Activated CD4-positive, alpha-beta T cell treated with anti-CD3 and anti-CD28 coated beads for 1 hour (primary cell): Measurements from ENCODE around the gene MED31.

Experiments used
- DNase-seq: peaks from one replicate; pipeline ENCODE4 v3.0.0-alpha.2; 2020

Gene MED31

GRCh38 chr17:6651919-6652452 is 581 bp upstream of the MED31 start:
- DNase-seq, result no peak

DNA sequence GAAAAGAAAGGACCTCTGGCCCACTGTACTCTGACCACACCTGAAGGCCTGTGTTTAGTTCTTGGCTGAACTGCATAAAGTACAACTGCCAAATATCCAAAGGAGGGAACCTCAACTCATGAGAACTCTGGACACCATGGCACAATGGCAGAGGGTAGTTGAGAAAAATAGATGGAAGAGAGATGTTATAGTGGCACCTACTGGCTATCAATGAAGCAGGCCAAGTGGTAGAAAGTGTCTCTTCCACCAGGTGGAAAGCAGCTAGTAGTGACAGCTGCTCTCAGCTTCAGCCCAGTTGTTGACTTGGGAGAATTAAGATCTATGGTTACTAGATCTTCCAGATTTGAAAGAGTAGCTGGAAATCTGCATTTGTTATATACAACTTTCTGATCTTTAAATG is 3.2 kb downstream of the MED31 start:
- DNase-seq, result no peak

DNA sequence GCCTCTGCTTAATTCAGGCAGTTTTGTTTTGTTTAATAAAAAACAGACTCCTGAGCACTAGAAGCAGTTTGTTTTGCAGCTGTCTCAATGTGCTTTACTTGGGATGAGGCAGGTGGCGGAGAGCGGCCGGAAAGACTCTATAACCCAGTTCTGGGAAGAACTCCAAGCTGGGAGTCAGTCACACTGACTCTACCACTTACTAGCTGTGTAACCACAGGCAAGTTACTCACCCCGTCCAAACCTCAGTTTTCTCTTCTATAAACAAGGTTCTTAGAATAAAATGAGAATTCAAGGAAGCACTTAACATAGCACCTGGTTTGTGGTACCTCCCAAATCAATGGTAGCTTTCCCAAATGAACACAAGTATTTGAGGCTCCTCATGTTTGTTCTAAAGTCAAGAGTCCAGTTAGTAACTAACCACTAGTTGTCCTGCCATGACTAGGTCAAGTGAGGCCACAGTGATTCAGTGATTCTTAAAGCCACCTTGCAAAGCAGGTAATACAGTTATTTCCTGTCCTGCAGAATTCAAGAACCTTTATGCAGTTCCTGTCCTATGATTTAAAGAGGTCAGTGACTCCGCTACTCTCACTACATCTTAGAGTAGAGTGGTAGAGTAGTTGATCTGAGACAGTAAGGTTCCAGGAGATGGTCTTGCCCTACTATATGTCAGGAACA is 7.8 kb downstream of the MED31 start:
- no peak for DNase-seq

DNA sequence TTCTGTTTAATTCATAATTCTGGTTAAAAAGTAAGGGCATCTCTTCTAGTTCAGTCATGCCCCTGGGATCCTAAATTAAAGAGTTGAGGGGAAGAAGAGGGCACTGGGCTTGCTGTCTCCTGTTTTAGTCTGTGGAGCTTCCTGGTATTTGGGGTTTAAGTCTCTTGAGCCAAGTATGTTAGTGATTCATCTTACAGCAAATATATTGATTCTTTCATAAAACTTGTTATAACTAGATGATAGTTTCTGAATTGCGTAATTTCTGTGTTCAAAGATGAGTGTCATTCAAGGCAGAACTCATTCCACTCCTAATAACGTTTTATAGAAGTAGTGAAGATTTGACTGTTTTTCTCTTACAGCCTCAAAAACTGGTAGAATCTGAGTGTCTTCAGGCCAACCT is 8.8 kb downstream of the MED31 start:
- no peak for DNase-seq

DNA sequence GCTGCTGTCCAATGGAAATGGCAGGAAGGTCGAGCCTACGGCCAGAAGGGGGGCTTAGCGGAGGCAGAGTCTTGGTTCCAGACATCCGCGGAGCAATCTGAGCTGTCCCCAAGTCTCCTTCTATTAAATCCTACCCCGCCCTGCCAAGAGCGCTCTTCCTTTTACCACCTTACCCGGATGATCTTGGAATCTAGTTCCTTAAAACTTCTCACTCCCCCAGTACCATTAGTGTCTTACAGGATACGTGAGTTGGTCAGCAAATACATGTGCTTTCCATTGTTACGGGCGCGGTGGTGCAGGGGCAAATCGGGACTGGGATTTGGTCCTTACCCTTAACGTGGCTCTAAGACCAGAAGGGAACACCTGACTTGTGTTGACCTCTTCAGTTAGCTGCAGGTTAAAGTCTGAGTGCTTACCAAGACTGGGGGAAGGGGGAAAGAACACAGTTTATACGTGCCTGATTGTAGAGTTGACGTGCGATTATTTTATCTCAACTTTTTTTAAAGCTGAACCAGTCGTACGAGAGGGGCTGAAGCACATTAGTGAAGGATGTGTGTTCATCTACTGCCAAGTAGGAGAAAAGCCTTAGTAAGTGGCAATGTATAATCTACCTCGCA is 10.1 kb downstream of the MED31 start:
- no peak for DNase-seq

DNA sequence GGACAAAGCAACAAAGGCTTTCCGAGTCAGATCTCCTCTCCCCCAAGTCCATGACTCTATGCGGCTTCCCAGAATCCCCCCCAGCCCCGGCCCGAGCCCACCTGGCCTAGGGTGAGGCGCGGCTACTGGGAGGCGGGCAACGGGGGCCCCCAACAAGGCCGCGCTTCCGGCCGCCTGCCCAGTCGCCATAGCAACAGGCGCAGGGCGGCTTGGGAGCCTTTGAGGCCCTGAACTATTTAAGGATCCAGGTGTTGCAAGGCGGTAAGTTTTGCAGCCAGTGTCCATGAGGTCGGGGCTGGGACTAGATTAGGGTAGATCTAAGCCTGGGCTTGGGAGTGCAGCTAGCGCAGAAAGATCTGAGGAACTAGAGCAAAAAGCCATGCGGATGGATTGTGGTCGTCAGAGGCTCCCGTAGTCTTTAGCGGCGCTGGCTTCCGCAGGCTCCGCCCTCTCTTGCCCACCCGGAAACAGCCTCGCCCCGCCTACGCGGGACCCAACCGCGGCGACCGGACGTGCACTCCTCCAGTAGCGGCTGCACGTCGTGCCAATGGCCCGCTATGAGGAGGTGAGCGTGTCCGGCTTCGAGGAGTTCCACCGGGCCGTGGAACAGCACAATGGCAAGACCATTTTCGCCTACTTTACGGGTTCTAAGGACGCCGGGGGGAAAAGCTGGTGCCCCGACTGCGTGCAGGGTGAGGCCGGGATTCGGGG is 10.7 kb downstream of the MED31 start, which contains the start of the genes KIAA0753 and TXNDC17:
TSS of gene KIAA0753 (minus strand) at position 176 of the 711 bp plus-strand sequence. CDS start 5,608 bp downstream, outside the sequence.
TSS of gene TXNDC17 (plus strand) at position 525 of the 711 bp plus-strand sequence. CDS start at position 548, 23 bp downstream.
- DNase-seq, result peak; percentile 76

DNA sequence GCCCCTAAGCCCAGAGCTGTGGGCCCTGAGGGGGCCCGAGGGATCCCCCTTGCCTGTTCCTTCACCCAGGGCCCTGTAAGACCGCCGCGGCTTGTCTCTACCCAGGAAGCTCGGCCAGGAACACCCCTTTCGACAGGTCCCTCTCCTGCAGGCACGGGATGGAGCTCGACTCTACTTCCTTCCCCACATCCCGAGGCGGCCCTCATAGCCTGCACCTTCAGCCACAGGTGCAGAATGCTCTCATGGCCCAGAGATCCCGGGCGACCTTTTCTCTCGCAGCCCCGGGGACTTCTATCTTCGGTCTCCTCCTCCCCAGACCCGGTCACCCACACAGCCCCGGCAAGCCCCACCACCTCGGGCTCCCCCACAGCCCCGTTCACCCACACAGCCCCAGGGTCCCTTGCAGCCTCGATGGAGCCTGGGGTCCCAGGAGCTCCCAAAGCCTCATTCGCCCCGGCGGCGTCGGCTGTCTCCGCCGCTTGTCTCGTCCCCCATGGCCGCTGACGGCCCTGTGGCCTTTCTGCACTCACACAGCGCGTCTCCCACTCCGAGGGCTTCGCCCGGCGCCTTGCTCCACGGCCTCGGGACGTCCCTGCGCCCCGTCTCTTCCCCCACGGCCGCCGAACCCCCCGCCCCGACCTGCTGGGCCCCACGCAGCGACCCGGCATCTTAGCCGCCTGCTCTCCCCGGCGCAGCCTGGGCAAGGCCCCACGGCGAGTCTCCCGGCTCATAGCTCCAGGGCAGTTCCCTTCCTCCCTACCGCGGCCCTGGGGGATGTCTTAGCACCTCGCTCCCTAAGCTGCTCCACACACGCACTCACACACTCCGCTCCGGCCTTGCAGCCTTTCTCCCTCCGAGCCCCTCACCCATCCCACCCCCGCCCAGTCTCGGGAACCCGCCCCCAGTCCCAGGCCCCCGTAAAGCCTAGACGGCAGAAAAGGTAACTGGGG is 11.5 kb downstream of the MED31 start:
- DNase-seq, result no peak

DNA sequence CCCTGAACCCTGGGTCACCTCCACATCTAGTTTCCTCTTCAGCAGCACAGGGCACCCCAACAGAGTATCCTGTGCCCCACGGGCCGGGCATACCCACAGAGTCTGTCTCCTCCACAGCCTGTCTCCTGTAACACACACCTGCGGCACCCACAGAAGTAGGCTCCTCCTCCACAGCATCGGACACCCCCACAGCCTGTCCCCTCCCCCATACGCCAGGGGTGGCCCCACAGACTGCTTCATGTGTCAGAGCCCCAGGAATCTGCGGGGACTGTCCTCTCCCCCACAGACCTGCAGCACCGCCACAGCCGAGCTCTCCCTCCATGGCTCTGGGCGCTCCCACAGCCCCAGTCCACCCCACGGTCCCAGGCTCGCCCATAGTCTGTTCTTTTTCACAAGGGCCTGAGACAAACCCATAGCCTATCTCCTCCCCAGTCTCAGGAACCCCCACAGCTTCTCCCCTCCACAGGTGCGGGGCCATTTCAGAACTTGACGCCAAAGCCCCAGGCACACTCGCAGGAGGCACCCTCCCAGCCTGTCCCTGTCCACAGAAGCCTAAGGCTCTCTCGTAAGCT is 12.3 kb downstream of the MED31 start:
- DNase-seq, result no peak

- no peak for DNase-seq
These were observed 13.1 kb downstream of the MED31 start for GRCh38 chr17:6638046-6638908.

- DNase-seq, result no peak
These were observed 14.0 kb downstream of the MED31 start for GRCh38 chr17:6637458-6637840.

DNA sequence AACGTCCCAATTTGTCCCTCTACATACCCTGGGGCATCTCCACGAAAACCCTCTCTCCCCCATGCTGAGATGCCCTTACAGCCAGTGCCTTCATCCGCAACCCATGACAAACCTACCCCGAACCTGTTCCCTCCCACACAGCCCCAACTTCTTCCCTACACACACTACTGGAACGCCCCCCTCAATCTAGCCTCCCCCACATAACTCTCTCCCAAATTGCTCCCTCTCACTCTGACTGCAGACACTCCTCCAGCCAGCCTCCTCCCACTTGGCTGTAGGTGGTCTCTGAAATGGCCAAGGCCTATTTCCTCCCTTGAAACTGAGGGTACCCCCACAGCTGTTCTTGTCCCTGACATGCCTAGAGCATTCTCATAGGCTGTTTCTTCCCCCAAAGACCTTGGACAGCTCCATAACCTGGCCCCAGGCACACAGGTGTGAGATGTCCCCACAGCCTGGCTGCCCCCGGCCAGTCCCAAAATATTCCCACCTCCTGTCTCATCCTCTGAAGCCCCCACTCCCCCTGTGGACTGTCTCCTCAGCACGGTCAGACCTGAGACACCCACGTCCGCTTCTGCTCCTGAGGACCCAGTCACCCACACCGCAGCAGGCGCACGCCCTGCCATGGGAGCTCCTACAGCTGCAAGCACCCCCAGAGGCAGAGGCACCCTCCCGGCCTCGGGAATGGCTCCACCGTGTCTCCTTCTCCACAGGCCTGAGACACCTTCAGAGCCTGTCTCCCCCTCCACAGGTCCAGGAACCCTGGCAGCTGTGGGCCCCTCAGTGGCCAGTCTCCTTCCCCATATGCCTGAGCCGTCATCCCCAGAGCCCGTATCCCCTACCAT is 14.6 kb downstream of the MED31 start:
- DNase-seq, result no peak

DNA sequence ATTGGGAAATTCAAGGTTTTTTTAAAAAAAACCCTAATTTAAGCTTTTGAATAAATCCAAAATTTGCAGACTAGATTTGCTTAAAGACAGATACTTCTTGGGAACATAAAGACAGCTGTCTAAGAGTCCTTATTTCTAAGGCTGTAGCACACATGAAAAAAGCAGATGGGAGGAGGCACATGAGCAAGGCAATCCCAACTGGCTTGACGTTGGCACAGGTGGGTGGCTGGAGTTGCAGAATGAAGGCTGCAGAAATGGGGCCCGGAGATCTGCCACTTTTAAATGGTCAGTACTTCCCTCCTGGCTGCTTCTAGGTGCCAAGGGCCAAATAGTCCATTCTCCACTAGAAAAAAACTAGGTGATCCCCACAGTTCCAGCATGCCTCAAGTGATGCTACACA is 15.3 kb downstream of the MED31 start:
- no peak for DNase-seq

DNA sequence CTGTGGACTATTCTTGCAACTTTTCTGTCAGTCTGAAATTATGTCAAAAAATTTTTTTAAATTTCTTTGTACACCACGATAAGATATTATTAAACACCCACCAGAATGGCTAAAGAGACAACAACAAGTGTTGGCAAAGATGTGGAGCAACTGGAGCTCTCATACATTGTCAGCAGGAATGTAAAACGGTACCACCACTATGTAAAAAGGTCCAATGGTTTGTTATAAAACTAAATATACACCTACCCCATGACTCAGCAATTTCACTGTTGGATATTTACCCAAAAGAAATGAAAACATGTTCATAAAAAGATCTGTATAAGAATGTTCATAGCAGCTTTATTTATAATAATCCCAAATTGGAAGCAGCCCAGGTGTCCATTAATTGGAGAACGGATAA is 18.1 kb downstream of the MED31 start:
- no peak for DNase-seq

DNA sequence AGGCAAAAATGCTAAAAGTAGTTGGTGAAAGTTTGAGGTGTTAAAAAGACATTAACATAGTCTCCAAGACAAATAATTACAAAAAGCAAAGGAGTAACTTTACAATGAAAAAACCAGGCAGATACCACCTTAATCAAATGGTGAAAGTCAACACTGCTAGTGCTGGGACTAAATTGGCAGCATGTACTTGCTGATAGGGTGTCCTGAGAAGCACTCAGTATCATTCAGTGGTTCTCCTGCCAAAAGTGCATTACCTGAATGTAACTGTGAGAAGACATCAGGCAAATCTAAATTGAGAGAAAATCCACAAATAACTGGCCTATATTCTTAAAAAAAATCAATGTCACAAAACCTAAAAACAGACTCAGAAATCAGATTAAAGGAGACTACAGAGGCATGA is 18.9 kb downstream of the MED31 start:
- no peak for DNase-seq

DNA sequence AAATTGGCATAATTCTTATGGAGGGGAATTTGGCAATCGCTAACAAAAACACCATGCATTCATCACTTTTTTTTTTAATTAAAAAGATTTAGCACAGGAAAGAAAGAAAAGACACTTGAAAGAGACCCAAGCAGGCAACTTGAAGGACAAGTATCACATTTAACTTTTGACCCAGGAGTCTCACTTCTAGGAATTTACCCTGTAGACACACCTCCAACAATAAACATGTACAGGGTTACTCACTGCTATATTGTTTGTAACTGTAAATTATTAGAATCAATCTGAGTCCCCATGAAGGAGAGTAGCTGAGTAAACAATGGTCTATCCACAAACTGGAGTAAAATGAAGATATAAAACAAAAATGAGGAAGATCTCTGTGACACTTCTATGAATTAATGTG is 21.0 kb downstream of the MED31 start:
- DNase-seq, result no peak

DNA sequence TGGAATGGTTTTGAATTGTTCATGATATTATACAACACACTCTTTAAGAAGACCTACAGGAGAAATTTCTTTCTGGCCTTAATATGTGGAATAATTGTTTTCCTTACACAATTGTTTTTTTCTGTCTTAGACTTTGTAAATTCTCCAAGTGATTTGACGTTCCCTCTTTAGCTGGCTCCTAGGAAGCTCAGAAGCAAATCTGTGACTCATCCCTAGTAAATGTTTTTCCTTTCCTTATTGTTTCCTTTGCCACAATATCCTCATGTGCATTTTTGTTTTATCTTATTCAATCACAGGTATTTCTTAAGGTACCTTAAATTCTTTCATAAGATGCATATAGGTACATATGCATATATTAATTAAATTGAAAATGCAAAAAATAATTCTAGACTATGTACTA is 24.4 kb downstream of the MED31 start:
- DNase-seq, result no peak

DNA sequence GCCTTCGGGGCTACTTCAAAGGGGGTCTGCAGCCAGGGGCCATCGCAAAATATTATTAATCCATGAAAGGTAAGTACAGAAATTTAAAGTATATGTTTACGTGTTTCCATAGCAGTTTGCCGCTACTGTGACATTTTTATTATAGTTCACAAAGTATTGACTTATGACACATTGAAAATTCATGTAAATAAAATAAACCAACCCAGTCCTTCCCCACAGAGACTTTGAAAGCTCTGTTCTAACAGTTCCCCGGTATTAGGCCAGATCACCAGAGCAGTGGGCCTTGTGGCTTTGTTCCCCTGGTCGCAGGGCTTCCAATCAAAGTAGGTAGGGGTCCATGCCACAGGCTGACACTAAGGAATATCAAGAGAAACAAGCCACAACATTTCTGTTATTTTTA is 24.8 kb downstream of the MED31 start:
- no peak for DNase-seq

DNA sequence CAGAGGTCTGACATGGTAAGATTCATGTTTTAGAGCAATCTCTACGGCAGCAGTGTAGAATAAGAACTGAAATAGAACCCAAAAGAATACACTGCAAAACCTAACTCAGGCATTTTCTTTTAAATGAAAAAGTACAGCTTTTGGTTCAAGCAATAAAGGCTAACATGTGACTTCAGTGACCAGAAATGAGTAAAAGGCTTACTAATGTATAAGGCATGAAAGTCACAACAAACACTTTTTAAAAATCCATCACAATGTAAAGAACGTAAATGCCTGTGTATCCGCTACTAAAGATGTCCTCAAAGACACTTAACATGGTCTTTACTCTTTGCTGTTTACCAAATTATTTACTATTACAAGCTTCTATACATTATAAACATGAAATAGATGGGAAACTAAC is 27.5 kb downstream of the MED31 start:
- DNase-seq, result no peak

DNA sequence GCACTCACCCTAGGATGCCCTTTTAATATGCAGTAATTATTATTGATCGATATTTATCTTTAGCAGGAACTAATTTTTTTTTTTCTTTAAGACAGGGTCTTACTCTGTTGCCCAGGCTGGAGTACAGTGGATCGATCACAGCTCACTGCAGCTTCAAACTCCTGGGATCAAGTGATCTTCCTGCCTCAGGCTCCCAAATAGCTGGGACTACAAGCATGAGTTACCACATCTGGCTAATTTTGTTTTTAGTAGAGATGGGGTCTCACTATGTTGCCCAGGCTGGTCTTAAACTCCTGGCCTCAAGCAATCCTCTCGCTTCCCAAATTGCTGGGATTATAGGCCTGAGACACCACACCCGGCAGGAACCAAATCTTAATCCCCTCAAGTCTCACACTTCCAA is 40.2 kb downstream of the MED31 start:
- no peak for DNase-seq

- no peak for DNase-seq
These were observed 41.4 kb downstream of the MED31 start for GRCh38 chr17:6610011-6610410.
